Spleen (tissue), 11 donors: ENCODE results near the gene LAMC1. TPM values are rescaled to one million over a fixed set of nuclear protein-coding genes. Genes with fewer than 3 reads are reported as not detected.

ENCODE experiments used
- DNase-seq: peaks from one replicate; pipeline ENCODE4 v3.0.0-alpha.2; 2020
- H3K27ac ChIP-seq, 8 donors: fragments of 200-600 bp; sonication (generic) in 7 of 8; 1 replicate in 4 of 8; 2 replicates in 4 of 8; pipeline versions ENCODE4 v1.5.0 to v1.8.0; 2016 to 2021; ENCODE audit warnings: inconsistent platforms in 4 of 8, mild to moderate bottlenecking in 4 of 8, moderate library complexity in 1 of 8
- H3K27me3 ChIP-seq, 7 donors: fragments of 200-600 bp; sonication (generic) in 6 of 7; replicated peaks in 1 of 7; 1 replicate in 4 of 7; 2 replicates in 3 of 7; pipeline versions ENCODE4 v1.5.0 to v1.8.0; 2016 to 2021; ENCODE audit warnings: inconsistent platforms in 3 of 7, mild to moderate bottlenecking in 1 of 7
- H3K36me3 ChIP-seq, 6 donors: fragments of 200-600 bp; sonication (generic) in 5 of 6; 1 replicate in 4 of 6; 2 replicates in 2 of 6; pipeline versions ENCODE4 v1.5.0 to v1.8.0; 2016 to 2021; ENCODE audit warnings: inconsistent platforms in 2 of 6
- H3K4me1 ChIP-seq, 6 donors: fragments of 200-600 bp; sonication (generic) in 5 of 6; 1 replicate in 3 of 6; 2 replicates in 3 of 6; pipeline versions ENCODE4 v1.5.0 to v1.8.0; 2016 to 2021; ENCODE audit warnings: inconsistent platforms in 3 of 6
- H3K4me3 ChIP-seq, 8 donors: fragments of 200-600 bp; sonication (generic) in 7 of 8; 1 replicate in 4 of 8; 2 replicates in 4 of 8; pipeline versions ENCODE4 v1.5.0 to v1.8.0; 2016 to 2021; ENCODE audit warnings: inconsistent platforms in 4 of 8, mild to moderate bottlenecking in 4 of 8, moderate library complexity in 2 of 8
- H3K9me3 ChIP-seq, 8 donors: fragments of 200-600 bp; sonication (generic) in 7 of 8; 1 replicate in 4 of 8; 2 replicates in 4 of 8; pipeline versions ENCODE4 v1.5.0 to v1.8.0; 2016 to 2021; ENCODE audit warnings: inconsistent platforms in 4 of 8
- CTCF ChIP-seq, 11 experiments: fragments of 200-600 bp in 7 of 11; fragments of 450-650 bp in 4 of 11; sonication (generic) in 4 of 11; IDR thresholded peaks in 8 of 11; conservative IDR thresholded peaks in 3 of 11; 1 replicate in 7 of 11; 2 replicates in 4 of 11; pipeline versions ENCODE4 v1.4.0 to v1.8.0; 2016 to 2021; ENCODE audit warnings: antibody characterized with exemption in 11 of 11, inconsistent platforms in 4 of 11, mild to moderate bottlenecking in 1 of 11
- POLR2A ChIP-seq, 3 donors: fragments of 450-650 bp; IDR thresholded peaks; one replicate each; pipeline ENCODE4 v1.5.1; 2017; ENCODE audit warnings: antibody characterized with exemption in 3 of 3, mild to moderate bottlenecking in 1 of 3
- POLR2AphosphoS5 ChIP-seq, 3 donors: sonication (generic); formaldehyde crosslinking; IDR thresholded peaks; one replicate each; pipeline ENCODE4 v1.5.1; 2017; ENCODE audit warnings: antibody characterized with exemption in 3 of 3
- WGBS, 5 donors: extraction: QIAGEN DNeasy Blood & Tissue Kit in 3 of 5; methylation state at CpG; one replicate each; pipeline versions ENCODE4 v1.1.5 to v1.1.7; 2013 to 2018; 5-methylcytosine and 5-hydroxymethylcytosine counted together
- intact Hi-C: fragments of 100-400 bp; cut with DNase I; formaldehyde crosslinking; loops from one replicate; pipeline ENCODE4 v1.15.0; 2023; ENCODE audit warnings: low total_unique reads
- polyA plus RNA-seq, 3 donors: library from polyadenylated mRNA; stranded (reverse); fragments of 200-250 nt; gene quantifications; one replicate each; pipeline ENCODE4 v1.2.1, GENCODE V29; 2013
- total RNA-seq, 7 donors: library from RNA; depleted of rRNA in 3 of 7; stranded (reverse); fragments of >200 nt in 3 of 7; fragmentation: NEBNext Ultra II Directional in 4 of 7; extraction: Animal tissue kit (Norgen Biotek cat#: 25700) in 4 of 7; gene quantifications; one replicate each; pipeline versions ENCODE4 v1.1.0 to v1.2.1, GENCODE V29; 2016 to 2021
- donor health status: healthy with polysubstance abuse.
- donor health status: DM: no; HTN: no; CAD: no; lungs with moderate emphysema.
- donor health status: DM: no; HTN: no; CAD: no.
- donor health status: Bipolar disorder and iron deficiency.
- donor health status: healthy.
- donor health status: DM: no; HTN: no; CAD: no.
- donor health status: DM: yes; HTN: yes; CAD: no.

LAMC1 gene
- total and polyA plus RNA-seq, 10 donors = 2.7 to 38.5 (median 30.5) TPM

DNA sequence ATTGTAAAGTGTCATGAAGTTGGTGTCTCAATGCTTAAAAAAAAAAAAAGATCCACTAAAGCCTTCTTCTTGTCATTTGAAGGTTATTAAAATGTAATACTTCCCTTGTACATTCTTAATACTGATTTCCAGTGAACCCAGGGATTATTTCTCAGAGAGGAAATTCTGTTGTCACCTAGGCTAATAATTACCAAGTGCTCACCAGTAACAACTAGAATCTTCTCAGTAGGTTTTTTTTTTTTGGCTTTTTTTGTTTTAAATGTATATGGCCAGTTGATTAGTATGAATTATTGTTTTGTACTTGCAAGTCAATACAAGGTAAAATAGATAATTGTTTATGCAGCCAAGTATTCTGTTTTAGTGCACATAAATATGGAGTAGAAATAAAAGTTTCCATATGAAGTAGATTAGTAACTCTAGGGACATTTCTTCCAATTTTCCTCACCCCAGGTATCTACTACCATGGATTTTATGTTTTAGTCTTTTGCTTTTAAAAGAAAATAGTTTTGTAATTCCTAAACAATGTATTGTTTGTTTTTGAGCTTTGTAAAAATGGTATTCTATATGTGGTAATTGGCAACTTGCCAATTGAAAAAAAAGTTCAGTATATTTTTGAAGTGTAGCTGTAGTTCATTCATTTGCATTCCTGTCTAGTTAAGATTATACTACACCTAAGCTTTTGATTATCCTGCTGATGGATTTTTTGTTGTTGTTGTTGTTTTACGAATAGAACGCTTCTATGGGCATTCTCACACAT is 21.9 kb downstream of the LAMC1 start:
- H3K4me1 ChIP-seq = peaks cover 3 to 36% (median 6%) of the 10 kb centered on the region in 6 donors
- intact Hi-C loops = no loop called here
- no peak overlapping the region for H3K4me3 ChIP-seq
- DNase-seq = no peak
- TF ChIP-seq POLR2AphosphoS5 (IDR thresholded peaks at IDR 0.05) = no peak
- TF ChIP-seq POLR2A (IDR thresholded peaks at IDR 0.05) = no peak
- no peak for TF ChIP-seq CTCF (IDR thresholded peaks at IDR 0.05 in 8 of 11, conservative IDR thresholded peaks at IDR 0.05 in 3 of 11)
- no peak overlapping the region for H3K27ac ChIP-seq
- H3K27me3 ChIP-seq = no peaks in the 10 kb centered on the region
- WGBS, 5 donors = 91 to 100% (median 97%) methylated on average over 2 of the region's 2 CpGs
- no peaks in the 10 kb centered on the region for H3K36me3 ChIP-seq
- H3K9me3 ChIP-seq = no peaks in the 10 kb centered on the region

- TF ChIP-seq POLR2A (IDR thresholded peaks at IDR 0.05) (no peak), POLR2AphosphoS5 (IDR thresholded peaks at IDR 0.05) (no peak), CTCF (IDR thresholded peaks at IDR 0.05 in 8 of 11, conservative IDR thresholded peaks at IDR 0.05 in 3 of 11) (no peak)
- no peaks in the 10 kb centered on the region for H3K27me3 ChIP-seq
- H3K4me3 ChIP-seq = no peak overlapping the region
- intact Hi-C loops = no loop called here
- peak overlapping the region in 4 of 8 donors; percentile 12 to 74 (median 50) for H3K27ac ChIP-seq
- DNase-seq = no peak
- H3K4me1 ChIP-seq = peaks cover 0 to 31% (median 0%) of the 10 kb centered on the region in 6 donors
- H3K9me3 ChIP-seq = no peaks in the 10 kb centered on the region
- 62 to 66% (median 65%) methylated on average over 7 of the region's 7 CpGs for WGBS, 5 donors
- no peaks in the 10 kb centered on the region for H3K36me3 ChIP-seq
Observed at GRCh38 chr1:183048087-183049085, 25.2 kb downstream of the LAMC1 start.

DNA sequence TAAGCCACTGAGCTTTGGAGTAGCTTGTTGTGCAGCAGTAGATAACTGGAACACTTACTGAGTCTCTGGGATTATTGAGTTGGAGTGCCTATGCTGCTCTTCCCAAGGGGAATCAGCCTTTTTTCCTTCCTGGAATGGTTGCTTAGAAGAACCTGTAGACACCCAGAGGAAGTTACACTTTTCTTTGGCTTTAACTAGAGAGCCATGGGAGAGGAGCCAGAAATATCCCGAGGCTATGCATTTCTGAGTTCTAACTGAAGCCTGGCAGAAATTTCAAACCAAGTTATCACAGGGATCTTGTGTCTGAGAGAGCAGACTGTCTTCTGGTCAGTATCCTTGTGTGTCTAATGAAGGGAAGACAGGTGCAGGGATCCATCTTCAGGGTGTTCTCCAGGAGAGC is 28.3 kb downstream of the LAMC1 start:
- intact Hi-C loops = no loop called here
- 61 to 81% (median 76%) methylated on average over 1 of the region's 1 CpG for WGBS, 5 donors
- H3K4me3 ChIP-seq = no peak overlapping the region
- H3K27me3 ChIP-seq = no peaks in the 10 kb centered on the region
- peaks cover 0 to 23% (median 0%) of the 10 kb centered on the region in 6 donors for H3K4me1 ChIP-seq
- TF ChIP-seq POLR2A (IDR thresholded peaks at IDR 0.05) = no peak
- no peak for TF ChIP-seq CTCF (IDR thresholded peaks at IDR 0.05 in 8 of 11, conservative IDR thresholded peaks at IDR 0.05 in 3 of 11)
- TF ChIP-seq POLR2AphosphoS5 (IDR thresholded peaks at IDR 0.05) = no peak
- H3K9me3 ChIP-seq = no peaks in the 10 kb centered on the region
- no peak overlapping the region for H3K27ac ChIP-seq
- no peak for DNase-seq
- no peaks in the 10 kb centered on the region for H3K36me3 ChIP-seq
